Kidney (tissue), 14 donors: Measurements from ENCODE around the gene COL4A2. TPM values are rescaled to one million over a fixed set of nuclear protein-coding genes. Genes with fewer than 3 reads are reported as not detected.

ENCODE experiments used
- DNase-seq, 5 donors: peaks; one replicate each; pipeline ENCODE4 v3.0.0-alpha.2; 2013 to 2020
- FAIRE-seq: peaks from 2 replicates; lab custom pipeline; 2012; peaks lifted over from hg19 to GRCh38; lab: Jason Lieb, UNC
- H3K27ac ChIP-seq, 2 donors: one replicate each; pipeline ENCODE4 v1.7.0; 2013; ENCODE audit warnings: low read depth in 2 of 2, low read length in 2 of 2, inconsistent platforms in 1 of 2
- H3K27me3 ChIP-seq: one replicate; pipeline ENCODE4 v1.7.1; 2013; ENCODE audit warnings: low read length, inconsistent platforms; ENCODE audit not compliant: control insufficient read depth, insufficient read depth
- H3K36me3 ChIP-seq, 3 donors: one replicate each; pipeline versions ENCODE4 v1.7.0 to v1.7.1; 2013; ENCODE audit warnings: low read length in 3 of 3, control low read depth in 1 of 3, inconsistent platforms in 1 of 3; ENCODE audit not compliant: insufficient read depth in 3 of 3, control insufficient read depth in 2 of 3
- H3K4me1 ChIP-seq, 3 donors: one replicate each; pipeline versions ENCODE4 v1.7.0 to v1.7.1; 2013; ENCODE audit warnings: low read length in 3 of 3, inconsistent platforms in 1 of 3, low read depth in 1 of 3; ENCODE audit not compliant: control insufficient read depth in 2 of 3, insufficient read depth in 2 of 3
- H3K4me3 ChIP-seq, 3 donors: one replicate each; pipeline versions ENCODE4 v1.7.0 to v1.8.1; 2013; ENCODE audit warnings: low read length in 3 of 3, control low read depth in 1 of 3, inconsistent platforms in 1 of 3
- H3K9ac ChIP-seq, 3 donors: one replicate each; pipeline versions ENCODE4 v1.7.0 to v1.7.1; 2013; ENCODE audit warnings: low read length in 3 of 3, control low read depth in 1 of 3, inconsistent platforms in 1 of 3
- H3K9me3 ChIP-seq, 3 donors: one replicate each; pipeline versions ENCODE4 v1.7.0 to v1.7.1; 2013; ENCODE audit warnings: low read length in 3 of 3, control low read depth in 1 of 3, inconsistent platforms in 1 of 3; ENCODE audit not compliant: control insufficient read depth in 2 of 3, insufficient read depth in 1 of 3
- CTCF ChIP-seq: IDR thresholded peaks from 3 replicates; pipeline ENCODE4 v1.5.1; 2012; ENCODE audit warnings: mild to moderate bottlenecking, moderate library complexity, borderline replicate concordance; ENCODE audit not compliant: insufficient read depth; ENCODE audit errors: extremely low read depth
- intact Hi-C: fragments of 100-400 bp; cut with DNase I; formaldehyde crosslinking; loops from one replicate; pipeline ENCODE4 v1.11.1; 2022
- polyA plus RNA-seq: library from polyadenylated mRNA; stranded (reverse); fragments of 350-450 nt; fragmentation: Illumina TruSeq; extraction: RNeasy Lipid Tissue Mini Kit (QIAGEN cat#74804); gene quantifications from one replicate; pipeline ENCODE4 v1.2.3, GENCODE V29; 2014; ENCODE audit warnings: low read depth, low replicate concordance; ENCODE audit not compliant: insufficient read depth
- total RNA-seq: library from RNA; stranded (reverse); fragmentation: NEBNext Ultra II Directional; extraction: Animal tissue kit (Norgen Biotek cat#: 25700); gene quantifications from one replicate; pipeline ENCODE4 v1.2.1, GENCODE V29; 2021
- donor health status: control.
- donor health status: control.
- donor health status: control.
- donor health status: control.
- donor health status: control.
- donor health status: DM: yes; HTN: yes; CAD: no.
- donor health status: Normal renal cell carcinoma (clear cell type).

The COL4A2 gene
- total and polyA plus RNA-seq, 2 donors from 2014 or later, result 126 to 265 TPM

GRCh38 chr13:110368408-110368807 lies 61.3 kb downstream of the COL4A2 start:
- no peak for FAIRE-seq
- H3K27ac ChIP-seq, result no peak overlapping the region
- intact Hi-C loops, result no loop called here
- H3K9ac ChIP-seq, result no peak overlapping the region
- H3K4me1 ChIP-seq, result peaks cover 7 to 17% (median 11%) of the 10 kb centered on the region in 3 donors
- no peaks in the 10 kb centered on the region for H3K27me3 ChIP-seq
- no peak overlapping the region for H3K4me3 ChIP-seq
- TF ChIP-seq CTCF, result no peak
- no peak for DNase-seq
- no peaks in the 10 kb centered on the region for H3K9me3 ChIP-seq
- H3K36me3 ChIP-seq, result no peaks in the 10 kb centered on the region

- Histone ChIP-seq H3K9ac (no peak overlapping the region), H3K27me3 (no peaks in the 10 kb centered on the region), H3K4me3 (no peak overlapping the region), H3K4me1 (peaks cover 7 to 17% (median 13%) of the 10 kb centered on the region in 3 donors), H3K36me3 (no peaks in the 10 kb centered on the region), H3K9me3 (no peaks in the 10 kb centered on the region), H3K27ac (no peak overlapping the region)
- no peak for FAIRE-seq
- DNase-seq, result no peak
- intact Hi-C loops, result no loop called here
- no peak for TF ChIP-seq CTCF
Observed at GRCh38 chr13:110369400-110369799, 62.3 kb downstream of the COL4A2 start.

- H3K36me3 ChIP-seq, result no peaks in the 10 kb centered on the region
- intact Hi-C loops, result no loop called here
- H3K27ac ChIP-seq, result peak overlapping the region; percentile 64 to 71
- no peaks in the 10 kb centered on the region for H3K27me3 ChIP-seq
- TF ChIP-seq CTCF, result no peak
- FAIRE-seq (no peak), DNase-seq (peak in 3 of 5 donors; percentile 53 to 86 (median 77))
- no peaks in the 10 kb centered on the region for H3K9me3 ChIP-seq
- peak overlapping the region in 2 of 3 donors; percentile 4 to 10 for H3K4me3 ChIP-seq
- H3K9ac ChIP-seq, result no peak overlapping the region
- H3K4me1 ChIP-seq, result peaks cover 9 to 17% (median 11%) of the 10 kb centered on the region in 3 donors
Observed at GRCh38 chr13:110371550-110372465, 64.7 kb downstream of the COL4A2 start.
